DOHH2 (cell line): ENCODE results near the gene PITPNM3.

Experiments
- H3F3A ChIP-seq: fragments of 200-600 bp; sonication (generic), shearing (Covaris generic); 2 replicates; pipeline ENCODE4 v1.6.0; 2016; ENCODE audit warnings: antibody characterized with exemption, mild to moderate bottlenecking; ENCODE audit not compliant: control insufficient read depth, insufficient read depth
- H3K27ac ChIP-seq: fragments of 200-600 bp; sonication (generic); 2 replicates; pipeline ENCODE4 v1.5.1; 2014; ENCODE audit warnings: low read depth, mild to moderate bottlenecking, low read length, moderate library complexity
- H3K27me3 ChIP-seq: fragments of 200-600 bp; sonication (generic); 2 replicates; pipeline ENCODE4 v1.6.1; 2014; ENCODE audit warnings: mild to moderate bottlenecking, low read length, mixed read lengths; ENCODE audit not compliant: control insufficient read depth
- H3K36me3 ChIP-seq: fragments of 200-600 bp; sonication (generic); 2 replicates; pipeline ENCODE4 v1.6.1; 2014; ENCODE audit warnings: mild to moderate bottlenecking, low read length, moderate library complexity, mixed read lengths; ENCODE audit not compliant: control insufficient read depth
- H3K4me1 ChIP-seq: fragments of 200-600 bp; sonication (generic); 2 replicates; pipeline ENCODE4 v1.6.1; 2014; ENCODE audit warnings: mild to moderate bottlenecking, low read length, mixed read lengths; ENCODE audit not compliant: control insufficient read depth
- H3K4me2 ChIP-seq: fragments of 200-600 bp; sonication (generic); 2 replicates; pipeline ENCODE4 v1.6.0; 2014; ENCODE audit warnings: mild to moderate bottlenecking, low read length, moderate library complexity
- H3K4me3 ChIP-seq: fragments of 200-600 bp; sonication (generic); 2 replicates; pipeline ENCODE4 v1.5.1; 2014; ENCODE audit warnings: mild to moderate bottlenecking, low read length, mixed read lengths
- H3K79me2 ChIP-seq: fragments of 200-600 bp; sonication (generic); 2 replicates; pipeline ENCODE4 v1.6.1; 2014; ENCODE audit warnings: mild to moderate bottlenecking, low read length, mixed read lengths; ENCODE audit not compliant: control insufficient read depth
- H3K9me2 ChIP-seq: fragments of 200-600 bp; sonication (generic); replicated peaks from 2 replicates; pipeline ENCODE4 v1.6.1; 2014; ENCODE audit warnings: mild to moderate bottlenecking, low read length, mixed read lengths; ENCODE audit not compliant: control insufficient read depth
- H3K9me3 ChIP-seq: fragments of 200-600 bp; sonication (generic); 2 replicates; pipeline ENCODE4 v1.6.1; 2014; ENCODE audit warnings: antibody characterized with exemption, low read length, mixed read lengths; ENCODE audit not compliant: control insufficient read depth, insufficient read depth
- H4K20me1 ChIP-seq: fragments of 200-600 bp; sonication (generic); 2 replicates; pipeline ENCODE4 v1.6.0; 2014; ENCODE audit warnings: low read depth, mild to moderate bottlenecking, antibody characterized with exemption, low read length, moderate library complexity; ENCODE audit not compliant: control insufficient read depth, insufficient read depth
- CTCF ChIP-seq: fragments of 200-600 bp; sonication (generic); IDR thresholded peaks from one replicate; pipeline ENCODE4 v1.5.1; 2014; ENCODE audit warnings: antibody characterized with exemption, mild to moderate bottlenecking, low read depth, low read length; ENCODE audit not compliant: poor library complexity, severe bottlenecking
- EZH2phosphoT487 ChIP-seq: fragments of 200-600 bp; sonication (generic); IDR thresholded peaks from 2 replicates; pipeline ENCODE4 v1.6.1; 2017; ENCODE audit warnings: borderline replicate concordance, mild to moderate bottlenecking, antibody characterized with exemption, low read length, moderate library complexity, mixed read lengths

PITPNM3 gene

GRCh38 chr17:6474906-6475305 lies 81.4 kb downstream of the PITPNM3 start:
- no peaks in the 10 kb centered on the region for H3K36me3 ChIP-seq
- no peak overlapping the region for H3K4me2 ChIP-seq
- H3K79me2 ChIP-seq, result no peaks in the 10 kb centered on the region
- H3K9me3 ChIP-seq, result no peaks in the 10 kb centered on the region
- no peaks in the 10 kb centered on the region for H3K9me2 ChIP-seq
- no peaks in the 10 kb centered on the region for H3K4me1 ChIP-seq
- TF ChIP-seq EZH2phosphoT487 (no peak), CTCF (no peak)
- H3F3A ChIP-seq, result no peaks in the 10 kb centered on the region
- no peak overlapping the region for H3K27ac ChIP-seq
- H4K20me1 ChIP-seq, result no peaks in the 10 kb centered on the region
- no peak overlapping the region for H3K4me3 ChIP-seq
- H3K27me3 ChIP-seq, result no peaks in the 10 kb centered on the region

- H3K27ac ChIP-seq, result no peak overlapping the region
- H3K9me3 ChIP-seq, result no peaks in the 10 kb centered on the region
- H3K27me3 ChIP-seq, result no peaks in the 10 kb centered on the region
- no peak overlapping the region for H3K4me2 ChIP-seq
- no peak for TF ChIP-seq CTCF
- TF ChIP-seq EZH2phosphoT487, result no peak
- H4K20me1 ChIP-seq, result no peaks in the 10 kb centered on the region
- H3K9me2 ChIP-seq, result no peaks in the 10 kb centered on the region
- H3F3A ChIP-seq, result no peaks in the 10 kb centered on the region
- H3K36me3 ChIP-seq, result no peaks in the 10 kb centered on the region
- no peaks in the 10 kb centered on the region for H3K4me1 ChIP-seq
- H3K79me2 ChIP-seq, result no peaks in the 10 kb centered on the region
- H3K4me3 ChIP-seq, result no peak overlapping the region
Measured at GRCh38 chr17:6474376-6474775, 82.0 kb downstream of the PITPNM3 start.

GRCh38 chr17:6473128-6473767 lies 83.1 kb downstream of the PITPNM3 start:
- Histone ChIP-seq H4K20me1 (no peaks in the 10 kb centered on the region), H3K79me2 (no peaks in the 10 kb centered on the region), H3K4me3 (no peak overlapping the region), H3K4me1 (no peaks in the 10 kb centered on the region), H3K9me3 (no peaks in the 10 kb centered on the region), H3K27ac (no peak overlapping the region), H3K4me2 (no peak overlapping the region), H3K9me2 (no peaks in the 10 kb centered on the region), H3K36me3 (no peaks in the 10 kb centered on the region), H3F3A (no peaks in the 10 kb centered on the region), H3K27me3 (no peaks in the 10 kb centered on the region)
- TF ChIP-seq EZH2phosphoT487 (no peak), CTCF (peak; percentile 94)

- Histone ChIP-seq H3K36me3 (no peaks in the 10 kb centered on the region), H3K4me1 (no peaks in the 10 kb centered on the region), H3K27ac (no peak overlapping the region), H3K4me3 (no peak overlapping the region), H3K9me3 (no peaks in the 10 kb centered on the region), H3K27me3 (no peaks in the 10 kb centered on the region), H3F3A (no peaks in the 10 kb centered on the region), H3K9me2 (no peaks in the 10 kb centered on the region), H3K79me2 (no peaks in the 10 kb centered on the region), H3K4me2 (no peak overlapping the region), H4K20me1 (no peaks in the 10 kb centered on the region)
- no peak for TF ChIP-seq EZH2phosphoT487
- TF ChIP-seq CTCF, result no peak
Measured at GRCh38 chr17:6472517-6472916, 83.8 kb downstream of the PITPNM3 start.
